Subcutaneous abdominal adipose tissue (tissue), 5 donors: ENCODE measurements around the gene RHBDD2.
"Not testable (repeated sequence)": the region's sequence is repeated elsewhere in the genome, so short reads cannot be mapped to it uniquely, and the experiment has no call there.

Source experiments
- H3K27ac ChIP-seq: one replicate; pipeline ENCODE4 v1.7.0; 2013; ENCODE audit warnings: low read depth, mild to moderate bottlenecking, inconsistent platforms, low read length, moderate library complexity
- H3K27me3 ChIP-seq, 5 donors: one replicate each; pipeline ENCODE4 v1.7.0; 2013; ENCODE audit warnings: low read length in 5 of 5, inconsistent platforms in 1 of 5; ENCODE audit not compliant: control insufficient read depth in 5 of 5, insufficient read depth in 4 of 5
- H3K36me3 ChIP-seq, 5 donors: one replicate each; pipeline ENCODE4 v1.7.0; 2013; ENCODE audit warnings: low read length in 5 of 5; ENCODE audit not compliant: control insufficient read depth in 5 of 5, insufficient read depth in 5 of 5
- H3K4me1 ChIP-seq, 5 donors: one replicate each; pipeline ENCODE4 v1.7.0; 2013; ENCODE audit warnings: low read length in 5 of 5, mild to moderate bottlenecking in 3 of 5, moderate library complexity in 1 of 5; ENCODE audit not compliant: control insufficient read depth in 5 of 5, insufficient read depth in 5 of 5
- H3K4me3 ChIP-seq, 5 donors: one replicate each; pipeline ENCODE4 v1.7.0; 2013; ENCODE audit warnings: low read length in 5 of 5, low read depth in 1 of 5
- H3K9ac ChIP-seq, 5 donors: one replicate each; pipeline ENCODE4 v1.7.0; 2013; ENCODE audit warnings: low read length in 5 of 5, mild to moderate bottlenecking in 4 of 5, moderate library complexity in 3 of 5
- H3K9me3 ChIP-seq, 5 donors: one replicate each; pipeline ENCODE4 v1.7.0; 2013; ENCODE audit warnings: low read length in 5 of 5; ENCODE audit not compliant: control insufficient read depth in 5 of 5
- donor health status: healthy.
- donor health status: healthy.
- donor health status: healthy.
- donor health status: healthy.
- donor health status: healthy.

The RHBDD2 gene

DNA sequence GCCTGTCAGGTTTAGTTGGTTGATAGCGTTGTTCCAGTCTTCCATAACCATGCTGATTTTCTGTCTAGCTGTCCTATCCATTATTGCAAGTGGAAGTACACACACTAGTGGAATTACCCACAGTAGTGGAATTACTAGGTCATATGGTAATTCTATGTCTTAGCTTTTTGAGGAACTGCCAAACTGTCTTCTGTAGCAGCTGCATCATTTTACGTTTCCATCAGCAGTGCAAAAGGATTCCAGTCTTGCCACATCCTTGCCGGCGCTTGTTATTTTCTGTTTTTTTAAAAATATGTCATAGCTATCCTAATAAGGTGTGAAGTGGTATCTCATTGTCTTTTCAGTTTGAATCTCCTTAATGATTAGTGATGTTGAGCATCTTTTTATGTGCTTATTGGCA is 17.2 kb upstream of the RHBDD2 start:
- Histone ChIP-seq H3K27ac (no peak overlapping the region), H3K36me3 (no peaks in the 10 kb centered on the region), H3K4me3 (no peak overlapping the region), H3K9ac (no peak overlapping the region), H3K9me3 (no peaks in the 10 kb centered on the region), H3K27me3 (no peaks in the 10 kb centered on the region), H3K4me1 (peaks cover 0 to 12% (median 7%) of the 10 kb centered on the region in 5 donors)

DNA sequence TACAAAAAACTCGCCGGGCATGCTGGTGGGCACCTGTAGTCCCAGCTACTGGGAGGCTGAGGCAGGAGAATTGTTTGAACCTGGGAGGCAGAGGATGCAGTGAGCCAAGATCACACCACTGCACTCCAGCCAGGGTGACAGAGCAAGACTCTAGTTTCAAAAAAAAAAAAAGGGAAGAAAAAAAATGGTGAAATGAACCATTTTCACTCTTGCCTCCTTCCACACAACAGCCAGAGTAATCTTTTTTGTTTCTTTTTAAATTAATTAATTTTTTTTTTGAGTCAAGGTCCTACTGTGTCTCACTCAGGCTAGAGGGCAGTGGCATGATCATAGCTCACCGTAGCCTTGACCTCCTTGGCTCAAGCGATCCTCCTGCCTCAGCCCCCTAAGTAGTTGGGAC is 14.6 kb upstream of the RHBDD2 start:
- H3K9me3 ChIP-seq, H3K27ac ChIP-seq, H3K4me3 ChIP-seq, H3K36me3 ChIP-seq, H3K27me3 ChIP-seq, H3K9ac ChIP-seq: not testable (repeated sequence)
- peaks cover 0 to 14% (median 10%) of the 10 kb centered on the region in 5 donors for H3K4me1 ChIP-seq

DNA sequence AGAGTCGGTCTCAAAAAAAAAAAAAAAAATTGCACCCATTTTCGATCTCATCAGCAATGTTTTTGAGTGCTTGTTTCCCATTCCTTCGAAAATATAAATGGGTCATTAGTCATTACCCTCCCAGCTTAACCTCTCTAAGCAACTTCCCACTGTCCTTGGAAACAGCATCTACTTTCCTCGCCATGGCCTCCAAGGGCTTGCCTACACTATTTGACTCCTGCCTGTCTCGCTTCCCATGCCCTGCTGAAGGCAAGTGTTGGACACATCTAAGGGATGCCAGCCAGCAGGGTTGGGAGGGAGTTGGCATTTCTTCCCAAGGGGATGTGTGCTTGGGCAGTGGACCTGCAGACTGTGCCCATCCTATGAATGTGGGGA is 12.7 kb upstream of the RHBDD2 start:
- H3K4me1 ChIP-seq, result peaks cover 0 to 14% (median 10%) of the 10 kb centered on the region in 5 donors
- H3K36me3 ChIP-seq, result no peaks in the 10 kb centered on the region
- no peaks in the 10 kb centered on the region for H3K9me3 ChIP-seq
- H3K27ac ChIP-seq, result no peak overlapping the region
- peak overlapping the region in 1 of 5 donors; percentile 19 for H3K4me3 ChIP-seq
- H3K27me3 ChIP-seq, result no peaks in the 10 kb centered on the region
- no peak overlapping the region for H3K9ac ChIP-seq

GRCh38 chr7:75866489-75867389 is 12.1 kb upstream of the RHBDD2 start:
- Histone ChIP-seq H3K36me3 (no peaks in the 10 kb centered on the region), H3K27ac (no peak overlapping the region), H3K27me3 (no peaks in the 10 kb centered on the region), H3K9ac (no peak overlapping the region), H3K4me3 (peak overlapping the region in 1 of 5 donors; percentile 19), H3K4me1 (peaks cover 0 to 14% (median 10%) of the 10 kb centered on the region in 5 donors), H3K9me3 (no peaks in the 10 kb centered on the region)

- H3K36me3 ChIP-seq, result no peaks in the 10 kb centered on the region
- no peaks in the 10 kb centered on the region for H3K27me3 ChIP-seq
- no peaks in the 10 kb centered on the region for H3K9me3 ChIP-seq
- peaks cover 2 to 19% (median 16%) of the 10 kb centered on the region in 5 donors for H3K4me1 ChIP-seq
- no peak overlapping the region for H3K27ac ChIP-seq
- no peak overlapping the region for H3K4me3 ChIP-seq
- H3K9ac ChIP-seq, result no peak overlapping the region
Observed at GRCh38 chr7:75867390-75867717, 11.5 kb upstream of the RHBDD2 start.

DNA sequence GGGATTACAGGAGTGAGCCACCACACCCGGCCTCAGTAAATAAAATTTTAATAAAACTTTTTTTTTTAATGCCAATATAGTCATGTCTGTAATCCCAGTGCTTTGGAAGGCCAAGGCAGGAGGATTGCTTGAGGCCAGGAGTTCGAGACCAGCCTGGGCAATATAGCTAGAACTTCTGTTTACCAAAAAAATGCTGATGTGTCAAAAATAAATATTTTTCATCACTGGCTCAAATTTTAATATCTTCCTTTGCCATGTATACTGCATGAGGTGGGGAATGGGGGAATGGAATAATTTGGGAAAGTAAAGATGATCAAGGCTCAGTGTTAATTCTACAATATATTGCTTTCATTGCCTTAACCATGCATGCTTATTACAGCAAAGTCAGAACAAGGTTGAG is 10.7 kb upstream of the RHBDD2 start:
- no peaks in the 10 kb centered on the region for H3K36me3 ChIP-seq
- H3K27me3 ChIP-seq, result no peaks in the 10 kb centered on the region
- no peaks in the 10 kb centered on the region for H3K9me3 ChIP-seq
- no peak overlapping the region for H3K27ac ChIP-seq
- no peak overlapping the region for H3K9ac ChIP-seq
- no peak overlapping the region for H3K4me3 ChIP-seq
- H3K4me1 ChIP-seq, result peaks cover 2 to 24% (median 19%) of the 10 kb centered on the region in 5 donors

DNA sequence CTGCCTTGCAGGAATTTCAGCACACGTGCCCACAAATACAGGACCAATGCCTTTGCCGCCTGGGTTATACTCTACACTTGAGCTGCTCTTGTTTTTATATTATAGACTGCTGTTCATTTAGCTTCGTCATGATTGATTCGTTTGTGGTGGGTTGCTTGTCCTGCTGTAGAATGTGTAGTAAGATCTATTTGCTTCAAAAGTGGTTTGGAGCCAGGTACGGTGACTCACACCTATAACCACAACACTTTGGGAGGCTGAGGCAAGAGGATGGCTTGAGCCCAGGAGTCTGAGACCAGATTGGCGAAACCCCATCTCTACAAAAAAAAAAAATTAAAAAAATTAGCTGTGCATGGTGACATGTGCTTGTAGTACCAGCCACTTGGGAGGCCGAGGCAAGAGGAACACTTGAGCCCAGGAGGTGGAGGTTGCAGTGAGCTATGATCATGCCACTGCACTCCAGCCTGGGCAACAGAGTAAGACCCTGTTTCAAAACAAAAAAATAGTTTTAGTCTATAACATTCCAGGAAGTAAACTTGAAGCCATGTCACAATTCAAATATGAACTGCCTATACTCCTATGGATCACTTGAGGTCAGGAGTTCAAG is 9.0 kb upstream of the RHBDD2 start:
- no peak overlapping the region for H3K27ac ChIP-seq
- H3K36me3 ChIP-seq, result no peaks in the 10 kb centered on the region
- H3K27me3 ChIP-seq, result no peaks in the 10 kb centered on the region

GRCh38 chr7:75870557-75871161 is 8.2 kb upstream of the RHBDD2 start:
- no peaks in the 10 kb centered on the region for H3K36me3 ChIP-seq
- H3K4me3 ChIP-seq, result no peak overlapping the region
- peaks cover 2 to 24% (median 19%) of the 10 kb centered on the region in 5 donors for H3K4me1 ChIP-seq
- H3K27ac ChIP-seq, result no peak overlapping the region
- no peak overlapping the region for H3K9ac ChIP-seq
- H3K27me3 ChIP-seq, result no peaks in the 10 kb centered on the region
- no peaks in the 10 kb centered on the region for H3K9me3 ChIP-seq

More for the DNA sequence above, 9.0 kb upstream of the RHBDD2 start:
- Histone ChIP-seq H3K4me3 (no peak overlapping the region), H3K9me3 (no peaks in the 10 kb centered on the region), H3K9ac (no peak overlapping the region), H3K4me1 (peaks cover 2 to 24% (median 19%) of the 10 kb centered on the region in 5 donors)

DNA sequence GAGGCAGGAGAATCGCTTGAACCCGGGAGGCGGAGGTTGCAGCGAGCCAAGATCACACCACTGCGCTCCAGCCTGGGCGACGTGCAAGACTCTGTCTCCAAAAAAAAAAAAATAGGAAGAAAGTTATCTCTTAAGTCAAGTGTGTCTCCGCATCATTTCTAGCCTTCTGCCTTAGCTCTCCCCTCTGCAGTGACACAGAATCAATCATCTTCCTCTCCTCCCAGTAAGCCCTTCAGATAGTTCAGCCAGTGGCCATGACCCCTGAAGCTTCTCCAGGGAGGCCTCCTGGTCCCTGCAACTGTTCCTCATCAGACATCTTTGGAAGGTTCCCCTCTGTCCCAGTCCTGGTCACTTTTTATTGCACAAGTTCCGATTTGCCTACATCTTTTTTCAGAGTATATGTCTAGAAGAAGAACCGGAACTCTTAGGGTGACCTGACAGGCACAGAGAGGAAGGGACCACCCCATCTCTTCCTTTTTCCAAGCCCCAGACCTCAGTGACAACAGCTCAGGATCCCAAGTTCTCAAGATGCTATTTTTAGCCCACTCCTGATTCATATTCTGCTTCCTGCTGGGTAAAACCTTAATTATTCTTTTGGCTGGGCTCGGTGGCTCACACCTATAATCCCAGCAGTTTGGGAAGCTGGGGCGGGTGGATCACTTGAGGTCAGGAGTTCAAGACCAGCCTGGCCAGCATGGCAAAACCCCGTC is 6.6 kb upstream of the RHBDD2 start:
- Histone ChIP-seq H3K27me3 (no peaks in the 10 kb centered on the region), H3K4me1 (peaks cover 2 to 24% (median 16%) of the 10 kb centered on the region in 5 donors), H3K36me3 (no peaks in the 10 kb centered on the region), H3K9ac (no peak overlapping the region), H3K9me3 (no peaks in the 10 kb centered on the region), H3K27ac (no peak overlapping the region), H3K4me3 (no peak overlapping the region)

- H3K36me3 ChIP-seq, H3K27me3 ChIP-seq, H3K27ac ChIP-seq, H3K4me3 ChIP-seq, H3K9me3 ChIP-seq, H3K9ac ChIP-seq: not testable (repeated sequence)
- peaks cover 2 to 36% (median 25%) of the 10 kb centered on the region in 5 donors for H3K4me1 ChIP-seq
Observed at GRCh38 chr7:75874180-75874579, 4.7 kb upstream of the RHBDD2 start.
